ENCODE results near the gene SHD.
A peak's percentile ranks its signal among the peaks of the same experiment; 100 is the strongest.

SHD gene

DNA sequence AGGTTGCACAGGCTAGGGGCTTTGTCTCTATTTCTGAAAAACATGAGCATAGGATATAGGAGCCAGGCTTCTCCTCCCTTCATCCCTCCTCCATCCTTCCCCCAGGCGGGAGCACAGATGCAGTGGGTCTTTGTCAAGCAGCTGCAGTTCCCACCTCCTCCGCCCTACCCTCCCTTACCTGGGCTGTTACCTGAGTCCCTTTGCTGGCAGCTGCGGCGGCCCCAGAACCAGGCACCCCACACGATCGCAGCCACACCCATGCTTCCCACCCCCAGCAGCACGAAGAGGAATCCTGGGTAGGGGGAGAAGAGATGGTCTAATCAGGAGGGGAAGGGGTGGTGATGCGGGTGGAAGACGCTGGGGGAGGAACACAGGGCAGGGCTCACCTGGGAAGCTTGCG, 15.3 kb downstream of the SHD start:
- TF ChIP-seq POLR2AphosphoS5 (IDR thresholded peaks at IDR 0.05; ENCODE audit: low read depth, low read length) (no peak), TAF1 (IDR thresholded peaks at IDR 0.05; ENCODE audit: borderline replicate concordance, low read depth, low read length) (no peak), POLR2A (IDR thresholded peaks at IDR 0.05; ENCODE audit: low read depth, low read length) (no peak)
- DNase-seq (ENCODE audit: insufficient read length) (no peak), FAIRE-seq (no peak)

DNA sequence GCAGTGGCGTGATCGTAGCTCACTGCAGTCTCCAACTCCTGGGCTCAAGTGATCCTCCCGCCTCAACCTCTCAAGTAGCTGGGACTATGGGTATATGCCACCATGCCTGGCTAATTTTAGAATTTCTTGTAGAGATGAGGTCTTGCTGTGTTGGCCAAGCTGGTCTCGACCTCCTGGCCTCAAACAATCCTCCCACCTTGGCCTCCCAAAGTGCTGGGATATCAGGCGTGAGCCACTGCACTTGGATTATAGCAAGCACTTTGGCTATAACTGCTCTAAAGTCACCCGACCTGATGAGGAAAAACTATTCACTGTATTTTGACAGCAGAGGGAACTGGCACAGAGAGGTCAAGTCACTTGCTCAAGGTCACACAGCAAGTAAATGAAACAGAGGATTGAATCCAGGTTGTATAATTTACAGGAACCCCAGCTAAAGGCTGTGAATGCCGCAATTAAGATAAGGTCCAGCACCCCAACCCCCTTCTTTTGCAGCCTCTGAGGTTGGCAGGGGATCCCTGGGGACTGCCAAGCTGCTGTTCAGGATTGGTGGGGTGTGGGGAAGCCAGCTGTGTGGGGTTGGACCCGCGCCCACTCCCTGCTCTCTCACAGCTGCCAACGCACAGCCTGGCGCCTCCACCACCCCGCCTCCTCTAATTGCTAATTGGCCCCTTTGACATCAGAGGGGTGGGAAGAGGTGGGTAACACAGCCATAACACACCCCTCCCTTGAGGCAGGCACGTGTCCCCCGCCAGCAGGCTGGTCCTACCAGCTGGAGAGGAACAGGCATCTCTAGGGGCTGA, 17.1 kb downstream of the SHD start:
- no peak for TF ChIP-seq TAF1 (IDR thresholded peaks at IDR 0.05; ENCODE audit: borderline replicate concordance, low read depth, low read length)
- TF ChIP-seq POLR2AphosphoS5 (IDR thresholded peaks at IDR 0.05; ENCODE audit: low read depth, low read length): no peak
- TF ChIP-seq POLR2A (IDR thresholded peaks at IDR 0.05; ENCODE audit: low read depth, low read length): no peak
- DNase-seq (ENCODE audit: insufficient read length) (no peak), FAIRE-seq (no peak)

DNA sequence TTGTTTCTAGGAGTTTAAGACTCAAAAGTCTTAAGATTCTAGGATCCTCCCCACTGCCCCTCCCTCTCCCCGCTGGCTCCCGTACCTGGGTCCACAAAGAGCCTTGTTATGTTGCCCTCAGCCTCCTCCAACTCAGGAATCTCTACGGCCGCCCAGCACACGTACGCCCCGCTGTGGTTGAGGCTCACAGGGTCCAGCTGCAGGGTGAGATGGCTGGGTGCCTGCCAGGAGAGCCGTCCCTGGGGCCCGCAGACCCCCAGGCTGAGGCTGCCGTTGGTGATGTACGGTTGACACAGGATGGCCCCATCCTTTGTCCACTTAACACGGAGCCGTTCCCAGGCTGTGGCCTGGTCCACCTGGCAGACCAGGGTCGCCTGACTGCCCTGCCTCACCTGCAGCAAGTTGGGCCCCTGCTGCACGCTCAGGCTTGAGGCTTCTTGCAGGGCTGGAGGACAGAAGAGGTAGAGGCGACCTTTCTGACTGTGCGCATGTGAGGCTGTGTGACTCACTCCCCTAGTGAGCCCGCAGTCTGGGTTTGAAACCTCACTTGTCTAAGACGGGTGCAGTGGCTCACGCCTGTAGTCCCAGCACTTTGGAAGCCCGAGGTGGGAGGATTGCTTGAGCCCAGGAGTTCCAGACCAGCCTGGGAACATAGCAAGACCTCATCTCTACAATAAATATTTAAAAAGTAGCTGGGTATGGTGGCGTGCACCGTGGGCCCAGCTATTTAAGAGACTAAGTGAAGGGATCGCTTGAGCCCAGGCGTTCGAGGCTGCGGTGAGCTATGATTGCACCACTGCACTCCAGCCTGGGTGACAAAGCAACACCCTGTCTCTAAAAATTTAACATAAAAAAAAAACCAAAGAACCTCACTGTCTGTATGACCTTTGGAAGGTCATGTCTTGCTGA, 19.1 kb downstream of the SHD start:
- DNase-seq (ENCODE audit: insufficient read length) (no peak), FAIRE-seq (no peak)
- no peak for TF ChIP-seq POLR2AphosphoS5 (IDR thresholded peaks at IDR 0.05; ENCODE audit: low read depth, low read length)
- TF ChIP-seq POLR2A (IDR thresholded peaks at IDR 0.05; ENCODE audit: low read depth, low read length): no peak
- no peak for TF ChIP-seq TAF1 (IDR thresholded peaks at IDR 0.05; ENCODE audit: borderline replicate concordance, low read depth, low read length)

DNA sequence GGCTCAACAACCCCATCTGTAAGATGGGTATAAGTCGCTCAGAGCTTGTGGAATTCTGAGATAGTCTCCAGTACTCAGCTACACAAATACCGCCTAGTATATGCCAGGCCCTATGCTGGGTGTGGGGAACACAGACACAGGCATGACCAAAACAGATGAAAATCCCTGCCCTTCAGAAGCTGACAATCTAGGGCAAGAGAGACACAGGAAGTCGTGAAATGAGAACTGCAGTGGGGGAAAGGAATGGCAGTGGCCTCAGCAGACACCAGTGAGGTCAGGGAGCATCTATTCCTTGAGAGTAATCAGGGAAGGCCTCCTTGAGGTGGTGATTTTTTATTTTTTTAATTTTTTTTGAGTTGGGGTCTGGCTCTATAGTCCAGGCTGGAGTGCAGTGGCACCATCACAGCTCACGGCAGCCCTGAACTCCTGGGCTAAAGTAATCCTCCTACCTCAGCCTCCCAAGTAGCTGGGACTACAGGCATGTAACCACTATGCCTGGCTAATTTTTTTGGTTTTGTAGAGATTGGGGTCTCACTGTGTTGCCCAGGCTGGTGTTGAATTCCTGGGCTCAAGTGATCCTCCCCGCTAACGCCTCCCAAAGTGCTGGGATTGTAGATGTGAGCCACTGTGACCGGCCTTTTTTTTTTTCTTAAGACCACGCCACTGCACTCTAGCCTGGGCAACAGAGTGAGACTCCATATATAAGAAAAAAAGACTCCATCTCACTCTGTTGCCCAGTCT, 19.9 kb downstream of the SHD start:
- TF ChIP-seq POLR2A (IDR thresholded peaks at IDR 0.05; ENCODE audit: low read depth, low read length) (no peak), TAF1 (IDR thresholded peaks at IDR 0.05; ENCODE audit: borderline replicate concordance, low read depth, low read length) (no peak), POLR2AphosphoS5 (IDR thresholded peaks at IDR 0.05; ENCODE audit: low read depth, low read length) (no peak)
- DNase-seq (ENCODE audit: insufficient read length) (no peak), FAIRE-seq (no peak)

GRCh38 chr19:4300589-4300988, 21.5 kb downstream of the SHD start:
- DNase-seq (ENCODE audit: insufficient read length): no peak
- TF ChIP-seq POLR2AphosphoS5 (IDR thresholded peaks at IDR 0.05; ENCODE audit: low read depth, low read length): no peak
- TF ChIP-seq TAF1 (IDR thresholded peaks at IDR 0.05; ENCODE audit: borderline replicate concordance, low read depth, low read length): no peak
- TF ChIP-seq POLR2A (IDR thresholded peaks at IDR 0.05; ENCODE audit: low read depth, low read length): no peak
- no peak for FAIRE-seq

- TF ChIP-seq TAF1 (IDR thresholded peaks at IDR 0.05; ENCODE audit: borderline replicate concordance, low read depth, low read length) (no peak), POLR2A (IDR thresholded peaks at IDR 0.05; ENCODE audit: low read depth, low read length) (no peak), POLR2AphosphoS5 (IDR thresholded peaks at IDR 0.05; ENCODE audit: low read depth, low read length) (no peak)
- no peak for DNase-seq (ENCODE audit: insufficient read length)
- FAIRE-seq: no peak
These were observed 22.6 kb downstream of the SHD start for GRCh38 chr19:4301590-4302242.

- FAIRE-seq: no peak
- no peak for TF ChIP-seq TAF1 (IDR thresholded peaks at IDR 0.05; ENCODE audit: borderline replicate concordance, low read depth, low read length)
- no peak for TF ChIP-seq POLR2AphosphoS5 (IDR thresholded peaks at IDR 0.05; ENCODE audit: low read depth, low read length)
- no peak for TF ChIP-seq POLR2A (IDR thresholded peaks at IDR 0.05; ENCODE audit: low read depth, low read length)
These were observed 23.2 kb downstream of the SHD start, which contains the start of gene TMIGD2 for GRCh38 chr19:4302243-4302640. Gene TMIGD2 (minus strand): TSS chr19:4302389. CDS start chr19:4302385, 4 bp downstream.

GRCh38 chr19:4303819-4304537, 24.9 kb downstream of the SHD start:
- TF ChIP-seq POLR2A (IDR thresholded peaks at IDR 0.05; ENCODE audit: low read depth, low read length) (no peak), TAF1 (IDR thresholded peaks at IDR 0.05; ENCODE audit: borderline replicate concordance, low read depth, low read length) (no peak)
- DNase-seq (ENCODE audit: insufficient read length) (no peak), FAIRE-seq (no peak)

More at GRCh38 chr19:4302243-4302640, 23.2 kb downstream of the SHD start, which contains the start of gene TMIGD2:
- DNase-seq (ENCODE audit: insufficient read length): no peak

DNA sequence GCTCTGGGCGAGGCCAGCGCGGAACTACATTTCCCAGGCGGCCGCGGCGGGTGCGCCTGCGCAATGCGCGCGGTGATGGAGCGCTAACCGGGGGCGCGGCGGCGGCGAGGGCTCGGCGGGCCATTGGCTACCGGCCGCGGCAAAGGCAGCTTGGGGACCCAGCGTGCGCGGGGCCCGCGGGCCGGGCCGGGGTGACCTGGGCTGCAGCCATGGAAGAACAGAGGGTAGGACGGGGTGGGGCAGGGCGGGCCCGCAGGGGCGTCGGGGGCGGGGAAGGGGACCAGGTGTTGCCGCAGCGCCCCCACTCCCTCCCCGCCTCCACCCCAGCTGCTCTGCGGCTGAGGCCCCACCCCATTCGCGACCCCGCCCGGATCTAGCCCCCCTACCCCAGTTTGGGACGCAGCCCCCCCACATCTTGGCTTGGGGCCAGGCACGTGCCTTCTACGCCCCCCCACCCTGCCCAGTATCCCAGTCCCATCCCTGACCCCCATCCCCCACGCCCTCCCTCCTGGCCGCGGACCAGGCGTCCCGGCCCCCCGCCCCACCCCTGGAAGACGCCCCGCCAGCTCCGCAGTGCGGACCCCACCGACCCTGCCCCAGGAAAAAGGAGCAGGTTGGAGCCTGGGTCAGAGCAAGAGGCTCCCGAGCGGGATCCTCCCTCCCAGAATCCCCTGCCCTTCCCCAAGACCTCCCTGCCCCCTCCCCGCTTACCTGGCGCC, 25.6 kb downstream of the SHD start, which contains the start of gene FSD1:
FSD1 (plus strand) TSS at position 61 of the 719 bp plus-strand sequence; CDS start at position 210, 149 bp downstream.
- TF ChIP-seq POLR2A (IDR thresholded peaks at IDR 0.05; ENCODE audit: low read depth, low read length) (no peak), TAF1 (IDR thresholded peaks at IDR 0.05; ENCODE audit: borderline replicate concordance, low read depth, low read length) (no peak), POLR2AphosphoS5 (IDR thresholded peaks at IDR 0.05; ENCODE audit: low read depth, low read length) (no peak)
- FAIRE-seq: peak; percentile 50
- DNase-seq (ENCODE audit: insufficient read length): peak; percentile 97
